ENCODE measurements around the gene COQ8B.

COQ8B gene

GRCh38 chr19:40716031-40716481 is 630 bp downstream of the COQ8B start:
- H3K27ac ChIP-seq: peak overlapping the region; percentile 92
- TF ChIP-seq CTCF (IDR thresholded peaks at IDR 0.05): no peak
- peaks cover 62 to 71% of the 10 kb centered on the region in 2 experiments for H3K4me1 ChIP-seq (ENCODE audit: control insufficient read depth in 1 of 2, insufficient read depth in 1 of 2, low read depth in 1 of 2, low read length in 1 of 2)
- H3K9me3 ChIP-seq: no peaks in the 10 kb centered on the region
- peaks cover 11% of the 10 kb centered on the region for H3K36me3 ChIP-seq
- H3K27me3 ChIP-seq: no peaks in the 10 kb centered on the region
- peak overlapping the region; percentile 93 for H3K4me3 ChIP-seq (ENCODE audit: low read depth in 1 of 2, low read length in 1 of 2)

DNA sequence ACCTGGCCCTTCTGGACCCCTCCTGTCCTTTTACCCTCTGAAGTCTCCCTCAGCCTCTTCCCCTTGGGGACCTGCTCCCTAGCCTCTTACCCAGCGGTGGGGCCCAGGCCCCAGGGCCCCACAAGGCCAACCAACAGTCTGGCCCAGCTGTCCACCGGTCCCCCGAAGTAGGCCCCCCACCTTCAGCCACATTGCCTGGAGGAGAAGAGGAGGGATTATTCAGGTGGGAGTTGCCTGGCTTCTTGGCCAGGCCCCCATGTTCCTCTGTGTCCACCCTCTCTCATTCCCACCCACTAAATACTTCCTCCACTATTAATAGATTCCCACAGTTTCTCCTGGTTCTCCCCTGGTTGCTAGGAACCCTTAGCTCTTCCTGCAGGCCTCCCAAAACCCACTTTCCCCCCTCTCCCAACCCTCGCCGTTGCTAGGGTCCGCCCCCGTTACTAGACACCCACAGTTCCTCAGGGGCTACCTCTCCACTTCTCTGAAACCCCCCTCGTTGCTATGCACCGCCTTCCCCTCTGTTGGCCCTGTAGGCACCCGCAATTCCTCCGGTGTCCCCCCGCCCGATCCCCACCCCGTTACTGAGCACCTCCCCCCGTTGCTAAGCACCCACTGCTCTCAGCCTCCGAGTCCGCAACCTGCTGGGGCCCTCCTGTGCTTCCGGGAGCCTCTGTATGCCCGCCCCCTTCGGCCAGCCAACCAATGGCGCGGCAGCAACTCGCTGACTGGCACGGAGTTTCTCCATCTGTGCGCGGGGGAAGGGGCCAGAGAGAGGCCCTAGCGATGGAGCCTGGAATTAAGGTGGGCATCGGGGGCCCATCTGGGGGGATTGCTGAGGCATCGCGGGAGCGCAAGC is 2.0 kb downstream of the COQ8B start:
- H3K27me3 ChIP-seq: no peaks in the 10 kb centered on the region
- H3K9me3 ChIP-seq: no peaks in the 10 kb centered on the region
- H3K4me3 ChIP-seq (ENCODE audit: low read depth in 1 of 2, low read length in 1 of 2): peak overlapping the region; percentile 76 to 93
- peaks cover 23% of the 10 kb centered on the region for H3K36me3 ChIP-seq
- peaks cover 51 to 60% of the 10 kb centered on the region in 2 experiments for H3K4me1 ChIP-seq (ENCODE audit: control insufficient read depth in 1 of 2, insufficient read depth in 1 of 2, low read depth in 1 of 2, low read length in 1 of 2)
- H3K27ac ChIP-seq: peak overlapping the region; percentile 92
- TF ChIP-seq CTCF (IDR thresholded peaks at IDR 0.05): peak; percentile 36

GRCh38 chr19:40713939-40714338 is 2.7 kb downstream of the COQ8B start:
- Histone ChIP-seq H3K9me3 (no peaks in the 10 kb centered on the region), H3K36me3 (peaks cover 30% of the 10 kb centered on the region), H3K27ac (peak overlapping the region; percentile 92), H3K27me3 (no peaks in the 10 kb centered on the region), H3K4me3 (ENCODE audit: low read depth in 1 of 2, low read length in 1 of 2) (peak overlapping the region; percentile 76 to 93), H3K4me1 (ENCODE audit: control insufficient read depth in 1 of 2, insufficient read depth in 1 of 2, low read depth in 1 of 2, low read length in 1 of 2) (peaks cover 43 to 53% of the 10 kb centered on the region in 2 experiments)
- no peak for TF ChIP-seq CTCF (IDR thresholded peaks at IDR 0.05)

- no peak for TF ChIP-seq CTCF (IDR thresholded peaks at IDR 0.05)
- H3K36me3 ChIP-seq: peaks cover 68% of the 10 kb centered on the region
These were observed 6.9 kb downstream of the COQ8B start for GRCh38 chr19:40709817-40710216.

GRCh38 chr19:40707615-40708014 is 9.1 kb downstream of the COQ8B start:
- Histone ChIP-seq H3K27me3 (no peaks in the 10 kb centered on the region), H3K4me3 (ENCODE audit: low read depth in 1 of 2, low read length in 1 of 2) (no peak overlapping the region), H3K27ac (no peak overlapping the region), H3K4me1 (ENCODE audit: control insufficient read depth in 1 of 2, insufficient read depth in 1 of 2, low read depth in 1 of 2, low read length in 1 of 2) (peaks cover 0 to 8% of the 10 kb centered on the region in 2 experiments), H3K9me3 (no peaks in the 10 kb centered on the region), H3K36me3 (peaks cover 84% of the 10 kb centered on the region)
- TF ChIP-seq CTCF (IDR thresholded peaks at IDR 0.05): no peak

More at GRCh38 chr19:40709817-40710216, 6.9 kb downstream of the COQ8B start:
- Histone ChIP-seq H3K4me3 (ENCODE audit: low read depth in 1 of 2, low read length in 1 of 2) (no peak overlapping the region), H3K4me1 (ENCODE audit: control insufficient read depth in 1 of 2, insufficient read depth in 1 of 2, low read depth in 1 of 2, low read length in 1 of 2) (peaks cover 9 to 20% of the 10 kb centered on the region in 2 experiments), H3K27me3 (no peaks in the 10 kb centered on the region), H3K27ac (no peak overlapping the region), H3K9me3 (no peaks in the 10 kb centered on the region)

Measured in neutrophil (primary cell).